WTC11 (cell line): ENCODE data around the gene LIMK1. TPM values are rescaled to one million over a fixed set of nuclear protein-coding genes. Genes with fewer than 3 reads are reported as not detected.

ENCODE experiments used
- ATAC-seq: fragments of 200-7000 bp; cut with Tn5 transposase; 2 replicates; pipeline ENCODE4 v1.10.0; 2021; ENCODE audit warnings: mild to moderate bottlenecking, moderate library complexity
- CTCF ChIA-PET: fragments of 300-600 bp; sonication (Branson Sonifier 250); formaldehyde crosslinking; loops from one replicate; lab custom pipeline; 2021; ENCODE audit warnings: antibody characterized with exemption; lab: Charles Lee
- POLR2A ChIA-PET: fragments of 350-600 bp; sonication (Branson Sonifier 250); formaldehyde crosslinking; loops from one replicate; lab custom pipeline; 2021; ENCODE audit warnings: antibody characterized with exemption; lab: Charles Lee
- DNase-seq: peaks from one replicate; pipeline ENCODE4 v3.0.0; 2021; ENCODE audit warnings: low spot score
- H3K27ac Mint-ChIP-seq: 2 replicates; pipeline ENCODE4 v1.8.0; 2021; ENCODE audit warnings: mixed read lengths
- H3K27me3 Mint-ChIP-seq: 2 replicates; pipeline ENCODE4 v1.8.0; 2021; ENCODE audit warnings: low read depth, mild to moderate bottlenecking, moderate library complexity, mixed read lengths
- H3K36me3 Mint-ChIP-seq: 2 replicates; pipeline ENCODE4 v1.8.0; 2021; ENCODE audit warnings: mixed read lengths
- H3K4me1 Mint-ChIP-seq: 2 replicates; pipeline ENCODE4 v1.8.0; 2022; ENCODE audit warnings: mixed read lengths
- H3K4me3 Mint-ChIP-seq: 2 replicates; pipeline ENCODE4 v1.8.0; 2021; ENCODE audit warnings: mild to moderate bottlenecking, moderate library complexity, mixed read lengths
- H3K9me3 Mint-ChIP-seq: 2 replicates; pipeline ENCODE4 v1.8.0; 2021; ENCODE audit warnings: mixed read lengths
- ATF6 ChIP-seq: sonication (generic); formaldehyde crosslinking; IDR thresholded peaks from 2 replicates; pipeline ENCODE4 v1.8.1; 2023; ENCODE audit warnings: mild to moderate bottlenecking, missing genetic modification reagents
- CREM ChIP-seq: sonication (generic); formaldehyde crosslinking; IDR thresholded peaks from 2 replicates; pipeline ENCODE4 v1.8.1; 2022; ENCODE audit warnings: mild to moderate bottlenecking, missing genetic modification reagents, moderate library complexity
- E2F4 ChIP-seq: sonication (generic); formaldehyde crosslinking; IDR thresholded peaks from 2 replicates; pipeline ENCODE4 v1.8.1; 2022; ENCODE audit warnings: low read depth, mild to moderate bottlenecking, moderate library complexity, missing genetic modification reagents, borderline replicate concordance
- EMX1 ChIP-seq: fragments of 250-450 bp; sonication (Bioruptor Pico); IDR thresholded peaks from 2 replicates; pipeline ENCODE4 v1.8.0; 2021; ENCODE audit warnings: mild to moderate bottlenecking
- FOXK1 ChIP-seq: sonication (generic); formaldehyde crosslinking; IDR thresholded peaks from 2 replicates; pipeline ENCODE4 v1.8.0; 2022; ENCODE audit warnings: mild to moderate bottlenecking, moderate library complexity, missing genetic modification reagents
- FOXP1 ChIP-seq: sonication (generic); formaldehyde crosslinking; IDR thresholded peaks from 2 replicates; pipeline ENCODE4 v1.8.0; 2022; ENCODE audit warnings: missing genetic modification reagents, mild to moderate bottlenecking, moderate library complexity, borderline replicate concordance
- IRF1 ChIP-seq: sonication (generic); formaldehyde crosslinking; IDR thresholded peaks from 2 replicates; pipeline ENCODE4 v1.8.0; 2023; ENCODE audit warnings: missing genetic modification reagents
- JAZF1 ChIP-seq: fragments of 250-450 bp; sonication (Bioruptor Pico); IDR thresholded peaks from 2 replicates; pipeline ENCODE4 v1.9.0; 2021; ENCODE audit warnings: moderate library complexity, mild to moderate bottlenecking, inconsistent platforms
- NFE2L1 ChIP-seq: sonication (generic); formaldehyde crosslinking; IDR thresholded peaks from 2 replicates; pipeline ENCODE4 v1.8.1; 2023; ENCODE audit warnings: missing genetic modification reagents
- PRDM15 ChIP-seq: sonication (generic); formaldehyde crosslinking; IDR thresholded peaks from 2 replicates; pipeline ENCODE4 v1.8.0; 2022; ENCODE audit warnings: missing genetic modification reagents
- PRRX2 ChIP-seq: fragments of 250-450 bp; sonication (Bioruptor Pico); IDR thresholded peaks from 2 replicates; pipeline ENCODE4 v1.8.0; 2021; ENCODE audit warnings: mild to moderate bottlenecking
- TEAD1 ChIP-seq: sonication (generic); formaldehyde crosslinking; IDR thresholded peaks from 2 replicates; pipeline ENCODE4 v1.8.0; 2022; ENCODE audit warnings: mild to moderate bottlenecking, missing genetic modification reagents
- USF1 ChIP-seq: sonication (generic); formaldehyde crosslinking; IDR thresholded peaks from 2 replicates; pipeline ENCODE4 v1.8.0; 2022; ENCODE audit warnings: mild to moderate bottlenecking, missing genetic modification reagents
- ZBTB43 ChIP-seq: sonication (generic); formaldehyde crosslinking; IDR thresholded peaks from 2 replicates; pipeline ENCODE4 v1.8.1; 2023; ENCODE audit warnings: mild to moderate bottlenecking, missing genetic modification reagents
- ZMAT4 ChIP-seq: fragments of 250-450 bp; sonication (Bioruptor Pico); IDR thresholded peaks from 2 replicates; pipeline ENCODE4 v1.9.0; 2021; ENCODE audit warnings: mild to moderate bottlenecking
- ZNF121 ChIP-seq: sonication (generic); formaldehyde crosslinking; IDR thresholded peaks from 2 replicates; pipeline ENCODE4 v1.8.0; 2023; ENCODE audit warnings: missing genetic modification reagents
- ZNF396 ChIP-seq: fragments of 250-450 bp; sonication (Bioruptor Pico); IDR thresholded peaks from 2 replicates; pipeline ENCODE4 v1.8.0; 2021; ENCODE audit warnings: mild to moderate bottlenecking, moderate library complexity, borderline replicate concordance
- ZNF512 ChIP-seq: sonication (generic); formaldehyde crosslinking; IDR thresholded peaks from 2 replicates; pipeline ENCODE4 v1.8.1; 2022; ENCODE audit warnings: missing genetic modification reagents, borderline replicate concordance
- total RNA-seq: library from RNA; stranded (reverse); gene quantifications from 3 replicates; pipeline ENCODE4 v1.2.3, GENCODE V29; 2021

Gene LIMK1
- total RNA-seq, 1 experiment from 2014 or later, result 85.4 TPM

GRCh38 chr7:74104702-74105101, 21.1 kb downstream of the LIMK1 start:
- ChIA-PET CTCF (interaction anchor here (1.6 kb wide), 1 partner anchor 102 kb away, joined by 4 read pairs; no protein-coding TSS in a partner anchor), POLR2A (interaction anchor here (0.6 kb wide), 1 partner anchor 394 kb away, joined by 5 read pairs; no protein-coding TSS in a partner anchor)
- Mint-ChIP-seq H3K27me3 (no peaks in the 10 kb centered on the region), H3K4me1 (no peaks in the 10 kb centered on the region), H3K27ac (no peak overlapping the region), H3K36me3 (peaks cover 52% of the 10 kb centered on the region), H3K9me3 (no peaks in the 10 kb centered on the region), H3K4me3 (no peak overlapping the region)
- no peak for TF ChIP-seq PRDM15 (CRISPR knock-in tag)
- TF ChIP-seq FOXP1 (CRISPR knock-in tag), result no peak
- TF ChIP-seq PRRX2 (CRISPR knock-in tag), result no peak
- TF ChIP-seq TEAD1 (CRISPR knock-in tag), result no peak
- no peak for TF ChIP-seq JAZF1 (CRISPR knock-in tag)
- TF ChIP-seq NFE2L1, result no peak
- ATAC-seq (no peak), DNase-seq (no peak)

- H3K4me3 Mint-ChIP-seq, result no peak overlapping the region
- ChIA-PET POLR2A (no interaction called here), CTCF (no interaction called here)
- no peak for ATAC-seq
- H3K27ac Mint-ChIP-seq, result no peak overlapping the region
- no peaks in the 10 kb centered on the region for H3K27me3 Mint-ChIP-seq
- no peak for DNase-seq
- H3K9me3 Mint-ChIP-seq, result no peaks in the 10 kb centered on the region
- H3K4me1 Mint-ChIP-seq, result no peaks in the 10 kb centered on the region
- H3K36me3 Mint-ChIP-seq, result peaks cover 54% of the 10 kb centered on the region
- TF ChIP-seq CREM (CRISPR knock-in tag) (no peak), ZBTB43 (CRISPR knock-in tag) (no peak), FOXP1 (CRISPR knock-in tag) (no peak), E2F4 (CRISPR knock-in tag) (no peak), USF1 (CRISPR knock-in tag) (no peak), FOXK1 (CRISPR knock-in tag) (no peak), ZNF396 (CRISPR knock-in tag) (no peak), IRF1 (CRISPR knock-in tag) (no peak), ZNF512 (no peak), EMX1 (CRISPR knock-in tag) (no peak), ATF6 (CRISPR knock-in tag) (no peak), ZMAT4 (CRISPR knock-in tag) (no peak), TEAD1 (CRISPR knock-in tag) (no peak), PRDM15 (CRISPR knock-in tag) (no peak), ZNF121 (CRISPR knock-in tag) (no peak)
Observed at GRCh38 chr7:74105992-74106391, 22.4 kb downstream of the LIMK1 start.
